Keratinocyte (primary cell): ENCODE data around the gene RBM18. TPM values are rescaled to one million over a fixed set of nuclear protein-coding genes. Genes with fewer than 3 reads are reported as not detected.

ENCODE experiments used
- DNase-seq: peaks from one replicate; pipeline ENCODE4 v3.0.0-alpha.2; 2011; ENCODE audit warnings: low read depth, missing footprints, low spot score
- FAIRE-seq: peaks from 2 replicates; lab custom pipeline; 2011; peaks lifted over from hg19 to GRCh38; lab: Jason Lieb, UNC
- H2AFZ ChIP-seq: 2 replicates; pipeline ENCODE4 v1.6.0; 2012; ENCODE audit warnings: low read length, control low read depth, inconsistent platforms; ENCODE audit not compliant: control insufficient read depth
- H3K27ac ChIP-seq: 2 replicates; pipeline ENCODE4 v1.5.1; 2011; ENCODE audit warnings: low read length; ENCODE audit not compliant: control insufficient read depth, insufficient read depth
- H3K27me3 ChIP-seq: 3 replicates; pipeline ENCODE4 v1.6.0; 2011; ENCODE audit warnings: low read length; ENCODE audit not compliant: control insufficient read depth, insufficient read depth; ENCODE audit errors: extremely low read depth
- H3K36me3 ChIP-seq, 2 experiments: 2 replicates in 1 of 2; 3 replicates in 1 of 2; pipeline ENCODE4 v1.5.1; 2011; ENCODE audit warnings: low read length in 2 of 2, mild to moderate bottlenecking in 1 of 2; ENCODE audit not compliant: control insufficient read depth in 2 of 2, insufficient read depth in 2 of 2; ENCODE audit errors: extremely low read depth in 1 of 2
- H3K4me1 ChIP-seq: 3 replicates; pipeline ENCODE4 v1.5.1; 2011; ENCODE audit warnings: low read length; ENCODE audit not compliant: control insufficient read depth, insufficient read depth; ENCODE audit errors: extremely low read depth
- H3K4me2 ChIP-seq: 3 replicates; pipeline ENCODE4 v1.6.0; 2011; ENCODE audit warnings: low read depth, low read length; ENCODE audit not compliant: control insufficient read depth, insufficient read depth; ENCODE audit errors: extremely low read depth
- H3K4me3 ChIP-seq, 3 experiments: fragments of 200-600 bp in 1 of 3; sonication (generic) in 1 of 3; 2 replicates in 2 of 3; 3 replicates in 1 of 3; pipeline ENCODE4 v1.5.1; 2011 to 2016; ENCODE audit warnings: low read length in 3 of 3, mild to moderate bottlenecking in 3 of 3, control low read depth in 2 of 3, inconsistent platforms in 1 of 3, low read depth in 1 of 3, mixed read lengths in 1 of 3, mixed run types in 1 of 3, moderate library complexity in 1 of 3; ENCODE audit not compliant: control insufficient read depth in 2 of 3, insufficient read depth in 2 of 3; ENCODE audit errors: extremely low read depth in 1 of 3
- H3K79me2 ChIP-seq: 2 replicates; pipeline ENCODE4 v1.6.0; 2012; ENCODE audit warnings: low read length; ENCODE audit not compliant: control insufficient read depth, insufficient read depth
- H3K9ac ChIP-seq: 3 replicates; pipeline ENCODE4 v1.6.0; 2011; ENCODE audit warnings: low read length; ENCODE audit not compliant: control insufficient read depth, insufficient read depth; ENCODE audit errors: extremely low read depth
- H3K9me1 ChIP-seq: 3 replicates; pipeline ENCODE4 v1.6.0; 2011; ENCODE audit warnings: low read length; ENCODE audit not compliant: control insufficient read depth, insufficient read depth; ENCODE audit errors: extremely low read depth
- H3K9me3 ChIP-seq: 2 replicates; pipeline ENCODE4 v1.5.1; 2012; ENCODE audit warnings: low read depth, low read length; ENCODE audit not compliant: control insufficient read depth
- H4K20me1 ChIP-seq: 3 replicates; pipeline ENCODE4 v1.6.0; 2011; ENCODE audit warnings: low read length; ENCODE audit not compliant: control insufficient read depth, insufficient read depth; ENCODE audit errors: extremely low read depth
- EZH2 ChIP-seq: IDR thresholded peaks from one replicate; pipeline ENCODE4 v1.6.1; 2012; ENCODE audit warnings: inconsistent platforms, mild to moderate bottlenecking, low read length, moderate library complexity
- dilution Hi-C: fragments of 300-500 bp; cut with MboI; formaldehyde crosslinking; loops from one replicate; pipeline ENCODE4 v1.7.0; 2020; ENCODE audit warnings: low sequenced_read_pairs; ENCODE audit not compliant: extremely low pct_ligation_motif_present
- polyA plus RNA-seq, 5 experiments: library from polyadenylated mRNA; depleted of rRNA in 3 of 5; stranded (reverse) in 3 of 5; stranded (forward) in 1 of 5; unstranded in 1 of 5; fragments of >200 nt; gene quantifications; 1 replicate in 1 of 5; 2 replicates in 3 of 5; 3 replicates in 1 of 5; pipeline versions ENCODE4 v1.2.1 to v1.2.3, GENCODE V29; 2011 to 2012; ENCODE audit warnings: missing spikeins in 2 of 5, low read depth in 1 of 5, low replicate concordance in 1 of 5
- TF ChIP-seq, protein P1 (sequence below), 3 experiments: IDR thresholded peaks in 1 of 3; conservative IDR thresholded peaks in 1 of 3; optimal IDR thresholded peaks in 1 of 3; 2 replicates in 2 of 3; 3 replicates in 1 of 3; pipeline versions ENCODE3 to v1.5.1; 2011; ENCODE audit warnings: low read length in 3 of 3, mild to moderate bottlenecking in 3 of 3, moderate library complexity in 2 of 3, control low read depth in 1 of 3, inconsistent platforms in 1 of 3; ENCODE audit not compliant: insufficient read depth in 2 of 3; ENCODE audit errors: extremely low read depth in 1 of 3

Gene RBM18
- polyA plus RNA-seq, 1 donor (not counting 4 experiments of a cell fraction or from before 2014, with no cell fraction given): 43.4 TPM

DNA sequence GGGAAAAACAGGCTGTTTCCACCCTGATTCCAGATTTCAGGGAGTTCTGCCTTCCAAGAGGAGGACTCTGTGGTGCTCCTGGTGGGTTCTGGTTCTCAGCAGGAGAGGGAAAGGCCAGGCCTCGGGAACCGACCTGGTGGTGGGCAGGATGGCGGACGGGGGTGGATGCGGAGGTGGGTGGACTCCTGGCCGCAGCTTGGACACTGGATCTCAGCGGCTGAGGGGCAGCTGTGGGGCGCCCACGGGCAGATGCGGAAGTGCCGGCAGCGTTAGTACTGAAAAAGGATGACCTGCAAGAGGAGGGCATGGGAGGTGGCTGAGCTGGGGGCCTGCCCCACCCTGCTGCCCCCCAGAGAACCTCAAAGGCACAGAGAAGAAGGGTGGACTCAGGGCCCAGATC, 60.1 kb downstream of the RBM18 start:
- H3K9me3 ChIP-seq: no peaks in the 10 kb centered on the region
- H4K20me1 ChIP-seq: no peaks in the 10 kb centered on the region
- no peak for FAIRE-seq
- H3K36me3 ChIP-seq: no peaks in the 10 kb centered on the region
- TF ChIP-seq, protein P1, sequence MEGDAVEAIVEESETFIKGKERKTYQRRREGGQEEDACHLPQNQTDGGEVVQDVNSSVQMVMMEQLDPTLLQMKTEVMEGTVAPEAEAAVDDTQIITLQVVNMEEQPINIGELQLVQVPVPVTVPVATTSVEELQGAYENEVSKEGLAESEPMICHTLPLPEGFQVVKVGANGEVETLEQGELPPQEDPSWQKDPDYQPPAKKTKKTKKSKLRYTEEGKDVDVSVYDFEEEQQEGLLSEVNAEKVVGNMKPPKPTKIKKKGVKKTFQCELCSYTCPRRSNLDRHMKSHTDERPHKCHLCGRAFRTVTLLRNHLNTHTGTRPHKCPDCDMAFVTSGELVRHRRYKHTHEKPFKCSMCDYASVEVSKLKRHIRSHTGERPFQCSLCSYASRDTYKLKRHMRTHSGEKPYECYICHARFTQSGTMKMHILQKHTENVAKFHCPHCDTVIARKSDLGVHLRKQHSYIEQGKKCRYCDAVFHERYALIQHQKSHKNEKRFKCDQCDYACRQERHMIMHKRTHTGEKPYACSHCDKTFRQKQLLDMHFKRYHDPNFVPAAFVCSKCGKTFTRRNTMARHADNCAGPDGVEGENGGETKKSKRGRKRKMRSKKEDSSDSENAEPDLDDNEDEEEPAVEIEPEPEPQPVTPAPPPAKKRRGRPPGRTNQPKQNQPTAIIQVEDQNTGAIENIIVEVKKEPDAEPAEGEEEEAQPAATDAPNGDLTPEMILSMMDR (optimal IDR thresholded peaks at IDR 0.05 in 1 of 3, IDR thresholded peaks at IDR 0.05 in 1 of 3, conservative IDR thresholded peaks at IDR 0.05 in 1 of 3; ENCODE audit: extremely low read depth in 1 of 3, insufficient read depth in 2 of 3, low read length in 3 of 3): no peak
- TF ChIP-seq EZH2: no peak
- no peaks in the 10 kb centered on the region for H3K79me2 ChIP-seq
- no peak overlapping the region for H2AFZ ChIP-seq
- no peak overlapping the region for H3K4me3 ChIP-seq
- no peaks in the 10 kb centered on the region for H3K9me1 ChIP-seq
- H3K9ac ChIP-seq: no peak overlapping the region
- H3K4me1 ChIP-seq: no peaks in the 10 kb centered on the region
- H3K4me2 ChIP-seq: no peak overlapping the region
- peaks cover 10% of the 10 kb centered on the region for H3K27me3 ChIP-seq
- H3K27ac ChIP-seq: no peak overlapping the region
- dilution Hi-C loops: no loop called here
- no peak for DNase-seq

DNA sequence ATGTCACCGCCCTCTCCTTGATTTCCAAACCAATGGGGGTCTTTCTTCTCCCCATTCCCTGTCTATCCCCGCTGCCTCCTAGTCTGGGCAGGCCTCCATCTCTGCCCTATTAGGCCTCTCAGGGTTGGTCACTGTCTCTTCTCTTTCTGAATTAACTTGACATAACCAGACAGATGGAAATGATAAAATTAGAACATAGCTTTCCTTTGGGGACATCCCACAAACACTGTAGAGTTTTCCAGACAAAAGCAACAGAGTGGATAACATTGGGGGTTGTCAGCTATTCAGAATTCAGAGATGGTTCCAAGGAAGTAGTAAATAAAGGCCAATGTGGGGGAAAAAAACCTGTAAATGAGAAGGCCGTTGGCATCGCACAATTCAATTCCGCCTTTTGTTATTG, 60.6 kb downstream of the RBM18 start:
- H3K27me3 ChIP-seq: peaks cover 8% of the 10 kb centered on the region
- dilution Hi-C loops: no loop called here
- H2AFZ ChIP-seq: no peak overlapping the region
- H3K9me1 ChIP-seq: no peaks in the 10 kb centered on the region
- H3K9ac ChIP-seq: no peak overlapping the region
- no peaks in the 10 kb centered on the region for H3K36me3 ChIP-seq
- H4K20me1 ChIP-seq: no peaks in the 10 kb centered on the region
- FAIRE-seq (no peak), DNase-seq (no peak)
- TF ChIP-seq, protein P1 (optimal IDR thresholded peaks at IDR 0.05 in 1 of 3, IDR thresholded peaks at IDR 0.05 in 1 of 3, conservative IDR thresholded peaks at IDR 0.05 in 1 of 3; ENCODE audit: extremely low read depth in 1 of 3, insufficient read depth in 2 of 3, low read length in 3 of 3): no peak
- no peak for TF ChIP-seq EZH2
- no peak overlapping the region for H3K4me2 ChIP-seq
- H3K4me1 ChIP-seq: no peaks in the 10 kb centered on the region
- H3K9me3 ChIP-seq: no peaks in the 10 kb centered on the region
- H3K4me3 ChIP-seq: no peak overlapping the region
- no peaks in the 10 kb centered on the region for H3K79me2 ChIP-seq
- H3K27ac ChIP-seq: no peak overlapping the region
